ENCODE results near the gene C22orf39.

- TF ChIP-seq CTCF (IDR thresholded peaks at IDR 0.05) (no peak), POLR2A (IDR thresholded peaks at IDR 0.05) (no peak)
Measured at GRCh38 chr22:19463008-19463407, 15.5 kb upstream of the C22orf39 start.

Measured in thyroid gland (tissue), 4 donors.